Mesendoderm (in vitro differentiated cells): Measurements from ENCODE around the gene ERF.

Experiments used
- DNase-seq: peaks from one replicate; pipeline ENCODE4 v3.0.0; 2013
- H2AK5ac ChIP-seq: 2 replicates; pipeline ENCODE4 v1.6.1; 2013; ENCODE audit warnings: low read length, inconsistent platforms
- H2BK120ac ChIP-seq: 2 replicates; pipeline ENCODE4 v1.6.1; 2013; ENCODE audit warnings: low read depth, mild to moderate bottlenecking, low read length, moderate library complexity, mixed read lengths
- H2BK15ac ChIP-seq: replicated peaks from 2 replicates; pipeline ENCODE4 v1.6.1; 2013; ENCODE audit warnings: low read depth, mild to moderate bottlenecking, moderate library complexity
- H2BK5ac ChIP-seq: 2 replicates; pipeline ENCODE4 v1.6.1; 2013; ENCODE audit warnings: low read length, inconsistent platforms
- H3K18ac ChIP-seq: 2 replicates; pipeline ENCODE4 v1.6.1; 2013; ENCODE audit warnings: mild to moderate bottlenecking, low read length, mixed read lengths
- H3K23ac ChIP-seq: one replicate; pipeline ENCODE4 v1.6.1; 2013; ENCODE audit warnings: low read length
- H3K27ac ChIP-seq: 2 replicates; pipeline ENCODE4 v1.5.1; 2013; ENCODE audit warnings: low read depth, mild to moderate bottlenecking, inconsistent platforms, low read length, moderate library complexity
- H3K27me3 ChIP-seq: 2 replicates; pipeline ENCODE4 v1.6.1; 2013; ENCODE audit warnings: low read length, control low read depth, mild to moderate bottlenecking, inconsistent platforms; ENCODE audit not compliant: insufficient read depth, poor library complexity
- H3K36me3 ChIP-seq: 2 replicates; pipeline ENCODE4 v1.6.1; 2013; ENCODE audit warnings: low read length, inconsistent platforms; ENCODE audit not compliant: control insufficient read depth, insufficient read depth
- H3K4ac ChIP-seq: one replicate; pipeline ENCODE4 v1.6.1; 2013; ENCODE audit warnings: low read depth, mild to moderate bottlenecking, low read length, moderate library complexity
- H3K4me1 ChIP-seq: 2 replicates; pipeline ENCODE4 v1.6.1; 2013; ENCODE audit warnings: low read depth, low read length, inconsistent platforms; ENCODE audit not compliant: control insufficient read depth
- H3K4me2 ChIP-seq: 2 replicates; pipeline ENCODE4 v1.6.1; 2013; ENCODE audit warnings: low read length
- H3K4me3 ChIP-seq: 2 replicates; pipeline ENCODE4 v1.5.1; 2013; ENCODE audit warnings: mild to moderate bottlenecking, low read length
- H3K56ac ChIP-seq: one replicate; pipeline ENCODE4 v1.6.1; 2013; ENCODE audit warnings: low read length
- H3K79me1 ChIP-seq: 2 replicates; pipeline ENCODE4 v1.6.1; 2013; ENCODE audit warnings: low read length, inconsistent platforms
- H3K79me2 ChIP-seq: 2 replicates; pipeline ENCODE4 v1.6.1; 2013; ENCODE audit warnings: mild to moderate bottlenecking, low read length; ENCODE audit not compliant: control insufficient read depth, insufficient read depth
- H3K9ac ChIP-seq: 2 replicates; pipeline ENCODE4 v1.6.1; 2013; ENCODE audit warnings: low read length, inconsistent platforms
- H4K5ac ChIP-seq: one replicate; pipeline ENCODE4 v1.6.1; 2013; ENCODE audit warnings: low read length
- H4K8ac ChIP-seq: one replicate; pipeline ENCODE4 v1.6.1; 2013; ENCODE audit warnings: low read depth, mild to moderate bottlenecking, control low read depth, low read length, moderate library complexity
- WGBS: extraction: QIAGEN DNeasy Blood & Tissue Kit; methylation state at CpG from one replicate; pipeline ENCODE4 v1.1.7; 2013; ENCODE audit warnings: low lambda C conversion rate, missing lambda C conversion rate; ENCODE audit not compliant: insufficient coverage; ENCODE audit errors: extremely low coverage; 5-methylcytosine and 5-hydroxymethylcytosine counted together

The ERF gene

DNA sequence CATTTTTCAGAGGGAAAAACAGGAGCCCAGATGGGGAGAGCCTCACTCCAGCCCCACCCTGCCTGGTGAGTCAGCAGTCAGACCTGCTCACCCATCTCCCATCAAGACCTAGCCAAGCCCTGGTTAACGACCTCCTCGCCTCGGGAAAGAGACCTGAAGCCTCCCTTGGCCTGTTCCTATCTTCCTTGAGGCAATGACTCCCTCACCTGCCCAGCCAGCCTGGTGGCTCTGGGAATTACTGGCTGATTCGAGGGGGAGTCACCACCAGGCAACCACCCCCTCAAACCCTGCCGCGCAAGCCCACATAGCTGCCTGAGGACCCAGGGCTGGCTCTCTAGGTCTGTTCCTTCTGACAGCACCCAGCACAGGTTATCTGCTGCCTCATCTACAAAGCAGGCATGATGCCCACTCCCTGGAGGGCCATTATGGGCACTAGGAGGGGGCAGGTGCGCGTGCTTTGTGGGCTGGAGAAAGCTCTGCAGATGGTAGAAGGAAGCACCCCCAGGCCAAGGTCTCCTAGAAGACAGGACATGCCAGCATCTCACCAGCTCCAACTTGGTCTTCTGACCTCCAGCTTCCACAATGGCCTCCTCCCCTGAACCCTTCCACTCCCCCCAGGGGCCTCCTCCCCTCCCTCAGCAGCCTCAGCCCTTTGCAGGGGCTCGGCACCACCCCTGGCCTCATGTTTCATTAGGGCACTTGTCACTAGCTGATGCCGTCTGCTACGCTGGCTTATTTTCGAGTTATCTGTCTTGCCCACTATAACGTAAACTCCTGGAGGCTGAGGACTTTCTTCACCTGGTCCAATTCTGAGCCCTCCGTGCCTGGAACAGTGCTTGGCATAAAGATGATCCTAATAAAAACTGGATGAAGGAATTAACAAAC, 47.8 kb downstream of the ERF start:
- Histone ChIP-seq H3K79me2 (no peaks in the 10 kb centered on the region), H3K4me2 (no peak overlapping the region), H2BK5ac (no peak overlapping the region), H2AK5ac (no peak overlapping the region), H3K56ac (no peak overlapping the region), H3K23ac (no peak overlapping the region), H2BK15ac (no peak overlapping the region), H3K4me1 (no peaks in the 10 kb centered on the region), H4K5ac (no peak overlapping the region), H3K36me3 (peaks cover 11% of the 10 kb centered on the region), H3K4me3 (no peak overlapping the region), H3K79me1 (peaks cover 19% of the 10 kb centered on the region), H3K9ac (no peak overlapping the region), H4K8ac (no peak overlapping the region), H3K27ac (no peak overlapping the region), H3K4ac (no peak overlapping the region), H3K18ac (no peak overlapping the region), H2BK120ac (no peak overlapping the region), H3K27me3 (no peaks in the 10 kb centered on the region)
- no CpG with 5 or more reads among the region's 14 CpGs for WGBS
- no peak for DNase-seq

DNA sequence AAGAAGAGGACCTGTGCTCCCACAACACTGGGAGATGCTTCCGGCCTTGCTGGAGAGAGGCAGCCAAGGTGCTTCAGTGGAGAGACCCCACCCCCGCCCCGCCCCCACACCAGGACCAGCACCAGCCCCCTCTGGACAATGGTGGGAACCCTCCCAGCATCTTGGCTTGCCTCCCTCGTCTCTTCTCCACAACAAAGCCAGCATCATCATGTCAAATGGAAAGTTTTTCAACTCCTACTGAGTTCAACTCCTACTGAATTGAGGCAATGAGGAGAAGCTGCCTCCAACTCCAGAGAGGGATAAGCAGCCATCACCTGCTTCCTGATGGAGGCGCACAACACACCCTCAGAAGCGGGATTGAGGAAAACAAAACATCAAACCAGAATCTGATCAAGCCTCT, 50.3 kb downstream of the ERF start:
- DNase-seq = no peak
- Histone ChIP-seq H3K79me1 (peaks cover 22% of the 10 kb centered on the region), H2BK5ac (no peak overlapping the region), H3K79me2 (no peaks in the 10 kb centered on the region), H3K4me3 (no peak overlapping the region), H3K9ac (no peak overlapping the region), H3K4me2 (no peak overlapping the region), H2BK15ac (no peak overlapping the region), H3K36me3 (peaks cover 9% of the 10 kb centered on the region), H4K8ac (no peak overlapping the region), H3K27me3 (no peaks in the 10 kb centered on the region), H4K5ac (no peak overlapping the region), H3K4ac (no peak overlapping the region), H3K27ac (no peak overlapping the region), H3K4me1 (no peaks in the 10 kb centered on the region), H2BK120ac (no peak overlapping the region), H3K56ac (no peak overlapping the region), H3K18ac (no peak overlapping the region), H3K23ac (no peak overlapping the region), H2AK5ac (no peak overlapping the region)
- WGBS = no CpG with 5 or more reads among the region's 6 CpGs

- H2BK5ac ChIP-seq = no peak overlapping the region
- no peak overlapping the region for H3K4me3 ChIP-seq
- no peak overlapping the region for H4K8ac ChIP-seq
- WGBS = no CpG with 5 or more reads among the region's 2 CpGs
- no peak overlapping the region for H3K23ac ChIP-seq
- H2BK120ac ChIP-seq = no peak overlapping the region
- H3K56ac ChIP-seq = no peak overlapping the region
- H3K36me3 ChIP-seq = peaks cover 8% of the 10 kb centered on the region
- no peak overlapping the region for H3K27ac ChIP-seq
- no peak overlapping the region for H4K5ac ChIP-seq
- H3K4me1 ChIP-seq = peaks cover 3% of the 10 kb centered on the region
- no peaks in the 10 kb centered on the region for H3K27me3 ChIP-seq
- H2AK5ac ChIP-seq = no peak overlapping the region
- H3K4me2 ChIP-seq = no peak overlapping the region
- H3K18ac ChIP-seq = no peak overlapping the region
- DNase-seq = no peak
- H2BK15ac ChIP-seq = no peak overlapping the region
- peaks cover 22% of the 10 kb centered on the region for H3K79me1 ChIP-seq
- H3K4ac ChIP-seq = no peak overlapping the region
- no peak overlapping the region for H3K9ac ChIP-seq
- no peaks in the 10 kb centered on the region for H3K79me2 ChIP-seq
Observed at GRCh38 chr19:42203700-42204099, 51.2 kb downstream of the ERF start.

GRCh38 chr19:42202290-42202880, 52.5 kb downstream of the ERF start:
- Histone ChIP-seq H3K23ac (no peak overlapping the region), H4K5ac (no peak overlapping the region), H3K79me2 (no peaks in the 10 kb centered on the region), H4K8ac (no peak overlapping the region), H3K27me3 (no peaks in the 10 kb centered on the region), H2BK120ac (no peak overlapping the region), H3K9ac (no peak overlapping the region), H3K56ac (no peak overlapping the region), H3K27ac (no peak overlapping the region), H3K4ac (no peak overlapping the region), H2BK5ac (no peak overlapping the region), H3K36me3 (peaks cover 9% of the 10 kb centered on the region), H2BK15ac (no peak overlapping the region), H3K4me1 (peaks cover 3% of the 10 kb centered on the region), H2AK5ac (no peak overlapping the region), H3K18ac (no peak overlapping the region), H3K79me1 (peaks cover 19% of the 10 kb centered on the region), H3K4me3 (no peak overlapping the region), H3K4me2 (no peak overlapping the region)
- WGBS = no CpG with 5 or more reads among the region's 5 CpGs
- DNase-seq = no peak

DNA sequence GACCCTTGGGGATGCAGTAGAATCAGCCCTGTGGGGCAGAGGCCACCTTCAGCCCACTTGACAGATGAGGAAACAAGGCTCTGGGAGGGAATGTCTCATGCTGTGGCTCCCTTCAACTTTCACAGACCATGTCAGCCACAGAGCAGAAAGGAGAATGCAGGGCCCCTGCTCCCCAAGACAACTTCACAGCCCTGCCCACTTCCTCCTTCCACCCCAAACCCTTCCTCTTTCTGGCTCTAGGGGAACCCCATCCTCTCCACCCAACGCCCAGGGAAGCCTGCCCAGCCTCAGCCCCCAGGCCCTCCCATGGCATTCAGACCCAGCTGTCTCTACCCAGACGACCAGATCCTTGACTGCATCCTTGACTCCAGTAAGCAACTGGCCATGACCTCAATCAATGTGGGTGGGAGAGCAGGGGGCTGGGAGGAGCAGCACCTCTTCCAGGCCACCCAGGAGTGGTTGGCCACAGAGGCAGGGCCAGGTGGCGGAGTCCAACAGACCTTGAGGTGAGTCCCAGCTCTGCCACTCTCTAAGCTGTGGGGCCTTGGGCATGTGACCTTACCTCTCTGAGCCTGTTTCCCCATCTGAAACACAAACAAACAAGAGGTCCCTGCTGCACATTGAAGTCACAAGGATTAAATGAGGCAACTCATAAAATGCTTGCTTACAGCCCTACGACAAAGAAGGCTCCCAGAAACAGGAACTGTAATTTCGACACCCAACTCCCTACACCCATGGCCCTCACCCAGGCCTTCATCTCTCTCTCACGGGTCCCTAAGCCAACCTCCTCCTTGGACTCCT, 53.2 kb downstream of the ERF start:
- Histone ChIP-seq H3K79me1 (peaks cover 17% of the 10 kb centered on the region), H3K56ac (no peak overlapping the region), H3K4me2 (no peak overlapping the region), H3K27ac (no peak overlapping the region), H3K23ac (no peak overlapping the region), H2AK5ac (no peak overlapping the region), H3K9ac (no peak overlapping the region), H4K8ac (no peak overlapping the region), H3K79me2 (no peaks in the 10 kb centered on the region), H2BK120ac (no peak overlapping the region), H4K5ac (no peak overlapping the region), H3K27me3 (no peaks in the 10 kb centered on the region), H2BK15ac (no peak overlapping the region), H3K4ac (no peak overlapping the region), H2BK5ac (no peak overlapping the region), H3K36me3 (peaks cover 9% of the 10 kb centered on the region), H3K4me3 (no peak overlapping the region), H3K4me1 (peaks cover 5% of the 10 kb centered on the region), H3K18ac (no peak overlapping the region)
- WGBS = no CpG with 5 or more reads among the region's 6 CpGs
- DNase-seq = no peak
